Colonic mucosa (tissue), 4 donors: ENCODE data around the gene MGA. TPM values are rescaled to one million over a fixed set of nuclear protein-coding genes. Genes with fewer than 3 reads are reported as not detected.
A peak's percentile ranks its signal among the peaks of the same experiment; 100 is the strongest.

ENCODE experiments used
- DNase-seq: peaks from one replicate; pipeline ENCODE4 v3.0.0-alpha.2; 2020
- H3K27ac ChIP-seq: fragments of 200-600 bp; one replicate; pipeline ENCODE4 v1.8.0; 2021
- H3K27me3 ChIP-seq: fragments of 200-600 bp; one replicate; pipeline ENCODE4 v1.8.0; 2021
- H3K36me3 ChIP-seq: fragments of 200-600 bp; one replicate; pipeline ENCODE4 v1.8.0; 2021
- H3K4me1 ChIP-seq: fragments of 200-600 bp; one replicate; pipeline ENCODE4 v1.8.0; 2021; ENCODE audit warnings: mild to moderate bottlenecking
- H3K4me3 ChIP-seq: fragments of 200-600 bp; one replicate; pipeline ENCODE4 v1.8.0; 2021
- H3K9ac ChIP-seq, 2 donors: one replicate each; pipeline ENCODE4 v1.7.0; 2013; ENCODE audit warnings: control low read depth in 2 of 2, low read depth in 2 of 2, low read length in 2 of 2
- H3K9me3 ChIP-seq: fragments of 200-600 bp; one replicate; pipeline ENCODE4 v1.8.0; 2021
- CTCF ChIP-seq: fragments of 200-600 bp; IDR thresholded peaks from one replicate; pipeline ENCODE4 v1.8.0; 2022; ENCODE audit warnings: antibody characterized with exemption, mild to moderate bottlenecking
- intact Hi-C: fragments of 100-400 bp; cut with DNase I; formaldehyde crosslinking; loops from one replicate; pipeline ENCODE4 v1.14.1; 2022
- total RNA-seq, 2 donors: library from RNA; stranded (reverse); fragmentation: NEBNext Ultra II Directional in 1 of 2; extraction: Animal tissue kit (Norgen Biotek cat#: 25700) in 1 of 2; gene quantifications; one replicate each; pipeline ENCODE4 v1.2.1, GENCODE V29; 2021
- donor health status: healthy.
- donor health status: DM: no; HTN: no; CAD: no.
- donor health status: DM: no; HTN: no; CAD: no.

MGA gene
- total RNA-seq, 2 donors from 2014 or later = 21.8 to 25.8 TPM

- no peaks in the 10 kb centered on the region for H3K27me3 ChIP-seq
- intact Hi-C loops = no loop called here
- no peak overlapping the region for H3K4me3 ChIP-seq
- H3K9ac ChIP-seq = peak overlapping the region; percentile 44 to 79
- DNase-seq = no peak
- no peak for TF ChIP-seq CTCF
- H3K36me3 ChIP-seq = no peaks in the 10 kb centered on the region
- H3K27ac ChIP-seq = no peak overlapping the region
- peaks cover 11% of the 10 kb centered on the region for H3K4me1 ChIP-seq
- no peaks in the 10 kb centered on the region for H3K9me3 ChIP-seq
These were observed 115.4 kb downstream of the MGA start for GRCh38 chr15:41775651-41776050.

GRCh38 chr15:41777421-41777973 lies 117.3 kb downstream of the MGA start:
- H3K27ac ChIP-seq = no peak overlapping the region
- intact Hi-C loops = no loop called here
- no peak for DNase-seq
- H3K4me1 ChIP-seq = peaks cover 11% of the 10 kb centered on the region
- TF ChIP-seq CTCF = no peak
- no peak overlapping the region for H3K9ac ChIP-seq
- H3K9me3 ChIP-seq = no peaks in the 10 kb centered on the region
- no peaks in the 10 kb centered on the region for H3K36me3 ChIP-seq
- H3K27me3 ChIP-seq = no peaks in the 10 kb centered on the region
- no peak overlapping the region for H3K4me3 ChIP-seq

GRCh38 chr15:41778521-41778920 lies 118.3 kb downstream of the MGA start:
- H3K4me3 ChIP-seq = no peak overlapping the region
- no peaks in the 10 kb centered on the region for H3K9me3 ChIP-seq
- H3K9ac ChIP-seq = no peak overlapping the region
- no peaks in the 10 kb centered on the region for H3K36me3 ChIP-seq
- H3K27me3 ChIP-seq = no peaks in the 10 kb centered on the region
- no peak for TF ChIP-seq CTCF
- peaks cover 4% of the 10 kb centered on the region for H3K4me1 ChIP-seq
- intact Hi-C loops = no loop called here
- DNase-seq = no peak
- no peak overlapping the region for H3K27ac ChIP-seq

GRCh38 chr15:41779662-41780157 lies 119.5 kb downstream of the MGA start:
- intact Hi-C loops = no loop called here
- H3K27ac ChIP-seq = no peak overlapping the region
- H3K36me3 ChIP-seq = no peaks in the 10 kb centered on the region
- H3K27me3 ChIP-seq = no peaks in the 10 kb centered on the region
- H3K9me3 ChIP-seq = no peaks in the 10 kb centered on the region
- peaks cover 4% of the 10 kb centered on the region for H3K4me1 ChIP-seq
- no peak overlapping the region for H3K9ac ChIP-seq
- TF ChIP-seq CTCF = no peak
- no peak for DNase-seq
- no peak overlapping the region for H3K4me3 ChIP-seq

GRCh38 chr15:41780266-41780665 lies 120.1 kb downstream of the MGA start:
- H3K9ac ChIP-seq = no peak overlapping the region
- H3K4me3 ChIP-seq = no peak overlapping the region
- peaks cover 4% of the 10 kb centered on the region for H3K4me1 ChIP-seq
- TF ChIP-seq CTCF = no peak
- H3K27me3 ChIP-seq = no peaks in the 10 kb centered on the region
- intact Hi-C loops = no loop called here
- no peaks in the 10 kb centered on the region for H3K9me3 ChIP-seq
- no peak for DNase-seq
- H3K27ac ChIP-seq = no peak overlapping the region
- H3K36me3 ChIP-seq = no peaks in the 10 kb centered on the region
